Left lobe of liver (tissue), 2 donors: Measurements from ENCODE around the gene UGT1A7. TPM values are rescaled to one million over a fixed set of nuclear protein-coding genes. Genes with fewer than 3 reads are reported as not detected.
A peak's percentile ranks its signal among the peaks of the same experiment; 100 is the strongest.
"Not testable (repeated sequence)": the region's sequence is repeated elsewhere in the genome, so short reads cannot be mapped to it uniquely, and the experiment has no call there.

Experiments
- ATAC-seq: fragments of 200-7000 bp; cut with Tn5 transposase; one replicate; pipeline ENCODE4 v1.9.1; 2020; ENCODE audit warnings: mild to moderate bottlenecking, moderate library complexity
- DNase-seq: peaks from one replicate; pipeline ENCODE4 v3.0.0-alpha.2; 2020; ENCODE audit warnings: low spot score
- total RNA-seq: library from RNA; stranded (reverse); gene quantifications from one replicate; pipeline ENCODE4 v1.2.1, GENCODE V29; 2021
- donor health status: DM: no; HTN: no; CAD: no; lungs with moderate emphysema.
- donor health status: DM: no; HTN: yes; CAD: no.

UGT1A7 gene
- total RNA-seq, 1 donor from 2014 or later: 4.1 TPM

GRCh38 chr2:233679196-233679595, 2.5 kb upstream of the UGT1A7 start:
- DNase-seq: no peak
- no peak for ATAC-seq

- no peak for DNase-seq
- peak; percentile 41 for ATAC-seq
These were observed 1.2 kb upstream of the UGT1A7 start for GRCh38 chr2:233680361-233681045.

DNA sequence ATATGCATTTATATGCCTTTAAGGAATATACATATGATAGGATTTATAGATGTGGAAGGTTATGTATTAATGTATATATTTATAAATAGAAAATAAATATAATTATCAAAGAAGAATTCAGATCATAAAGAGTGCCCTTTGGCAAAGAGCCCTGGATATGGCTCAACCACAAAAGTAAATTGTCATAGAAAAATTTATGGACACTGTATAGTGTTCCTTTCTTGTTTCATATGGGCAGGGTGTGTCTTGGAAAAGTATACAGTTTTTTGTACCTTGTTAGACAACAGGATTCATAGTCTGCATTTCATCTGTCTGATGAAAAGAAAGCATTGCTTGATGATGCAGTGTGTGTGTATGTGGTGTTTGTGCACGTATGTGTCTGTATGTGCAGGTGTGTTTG, 2.9 kb downstream of the UGT1A7 start:
- no peak for DNase-seq
- ATAC-seq: no peak

DNA sequence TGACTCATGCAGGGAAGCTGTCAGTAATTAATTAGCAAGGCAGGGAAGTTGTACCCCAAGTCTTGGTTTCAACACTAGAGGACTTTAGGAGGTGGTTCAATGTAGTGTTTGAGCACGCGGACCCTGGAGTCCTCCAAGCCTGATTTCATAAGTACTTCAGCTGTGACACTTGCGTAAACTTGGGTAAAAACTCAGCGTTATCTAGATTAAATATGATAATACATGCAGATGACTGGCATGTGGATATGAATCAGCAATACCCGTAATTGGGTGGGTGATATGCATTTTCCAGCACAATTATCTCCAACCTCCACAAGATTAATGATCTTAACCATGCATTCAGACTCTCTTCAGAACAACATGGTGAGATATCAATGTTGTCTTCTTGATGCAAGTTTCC, 5.2 kb downstream of the UGT1A7 start:
- ATAC-seq (no peak), DNase-seq (no peak)

DNA sequence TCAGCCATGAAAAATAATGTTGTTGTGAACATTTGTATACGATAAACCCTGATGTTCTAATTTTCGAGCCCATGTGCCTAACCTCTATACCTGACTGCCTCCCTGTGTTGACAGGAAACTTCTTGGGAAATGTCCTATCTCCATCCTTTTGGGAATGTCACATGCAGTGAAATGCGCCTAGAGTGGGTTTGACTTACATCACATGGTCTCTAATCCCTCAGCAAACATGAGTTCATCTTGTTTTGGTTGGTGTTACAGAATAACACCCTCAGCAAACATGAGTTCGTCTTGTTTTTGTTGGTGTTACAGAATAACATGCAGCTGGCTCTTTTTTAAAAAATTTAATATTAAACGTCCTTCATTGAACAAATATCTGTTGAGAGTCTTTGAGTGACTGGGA, 6.6 kb downstream of the UGT1A7 start:
- ATAC-seq (no peak), DNase-seq (no peak)

DNA sequence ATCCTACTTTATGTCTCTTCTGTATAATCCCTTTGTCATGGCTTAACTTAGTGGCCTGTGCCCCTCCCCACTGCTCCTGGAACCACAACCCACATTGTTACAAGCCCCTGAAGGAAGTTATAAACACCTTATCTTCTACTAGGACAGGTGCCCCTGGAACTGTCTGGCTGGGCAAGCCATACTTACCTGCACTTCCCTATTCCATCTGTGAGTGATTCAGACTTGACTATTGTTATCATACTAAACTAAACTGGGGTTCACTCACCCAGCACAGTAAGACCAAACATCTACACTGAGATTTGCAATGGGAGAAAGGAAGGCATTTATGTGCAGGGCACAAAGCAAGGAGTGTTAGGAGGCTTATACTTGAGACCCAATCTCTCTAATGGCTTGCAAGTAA, 7.3 kb downstream of the UGT1A7 start:
- ATAC-seq (no peak), DNase-seq (no peak)

- no peak for DNase-seq
- ATAC-seq: no peak
These were observed 7.8 kb downstream of the UGT1A7 start for GRCh38 chr2:233689501-233689900.

DNA sequence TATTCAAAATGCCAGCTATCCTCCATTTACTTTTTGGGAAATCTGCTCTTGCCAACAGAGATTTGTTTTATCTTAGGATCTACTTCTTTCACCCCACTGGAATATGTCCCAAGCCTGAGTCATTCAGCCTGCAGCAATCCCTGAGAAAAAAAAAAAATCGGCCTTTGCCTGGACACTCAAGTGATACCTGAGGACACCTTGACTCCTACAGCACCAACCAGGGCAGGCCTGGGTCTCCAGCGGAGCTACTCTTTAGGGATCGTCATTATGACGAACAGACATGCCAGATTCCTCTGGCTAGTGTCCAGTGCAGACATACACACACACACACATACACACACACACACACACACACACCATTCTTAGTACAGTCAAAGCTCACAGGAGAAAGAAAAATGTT, 8.7 kb downstream of the UGT1A7 start:
- DNase-seq: no peak
- no peak for ATAC-seq

DNA sequence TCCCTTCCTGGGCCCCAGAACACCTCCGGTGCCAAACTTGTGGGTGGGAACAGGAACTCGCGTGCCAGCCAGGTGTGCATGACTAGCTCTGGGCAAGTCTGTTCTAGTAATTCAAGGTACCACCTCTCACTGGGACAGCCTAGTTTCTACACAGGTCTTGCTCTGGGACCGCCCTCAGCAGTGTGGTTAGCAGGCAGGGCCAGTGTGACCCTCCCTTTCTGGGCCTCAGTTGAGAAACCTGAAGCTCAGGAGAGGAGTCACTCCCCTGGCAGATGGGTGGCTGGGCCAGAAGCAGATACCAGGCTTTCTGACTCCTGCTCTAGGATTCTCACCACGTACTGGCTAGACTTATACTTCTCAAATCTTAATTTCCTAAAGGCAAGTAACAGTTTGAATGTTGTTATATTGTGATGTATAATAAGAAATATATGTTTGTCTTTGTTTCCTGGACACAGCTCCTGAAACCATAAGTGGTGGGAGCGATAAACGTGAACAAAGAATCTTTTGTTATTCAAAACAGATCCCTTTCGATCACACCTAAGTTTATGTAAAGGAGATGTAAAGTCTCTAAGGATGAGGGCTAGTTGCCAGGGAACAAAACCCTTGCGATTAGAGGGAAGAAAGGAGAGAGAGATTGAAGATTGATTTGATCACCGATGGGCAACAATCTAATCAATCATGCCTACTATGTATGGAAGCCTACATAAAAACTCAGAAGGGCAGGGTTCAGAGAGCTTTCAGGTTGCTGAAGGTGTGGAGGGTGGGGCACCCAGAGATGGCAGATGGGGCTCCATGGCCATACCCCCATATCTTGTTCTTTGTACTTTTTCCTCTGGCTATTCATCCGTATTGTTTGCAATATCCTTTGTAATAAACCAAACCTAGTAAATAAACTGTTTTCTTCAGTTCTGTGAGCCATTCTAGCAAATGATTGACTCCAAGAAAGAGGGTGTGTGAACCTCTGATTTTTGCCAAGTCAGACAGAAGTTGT, 10.0 kb downstream of the UGT1A7 start:
- DNase-seq: no peak
- ATAC-seq: no peak

DNA sequence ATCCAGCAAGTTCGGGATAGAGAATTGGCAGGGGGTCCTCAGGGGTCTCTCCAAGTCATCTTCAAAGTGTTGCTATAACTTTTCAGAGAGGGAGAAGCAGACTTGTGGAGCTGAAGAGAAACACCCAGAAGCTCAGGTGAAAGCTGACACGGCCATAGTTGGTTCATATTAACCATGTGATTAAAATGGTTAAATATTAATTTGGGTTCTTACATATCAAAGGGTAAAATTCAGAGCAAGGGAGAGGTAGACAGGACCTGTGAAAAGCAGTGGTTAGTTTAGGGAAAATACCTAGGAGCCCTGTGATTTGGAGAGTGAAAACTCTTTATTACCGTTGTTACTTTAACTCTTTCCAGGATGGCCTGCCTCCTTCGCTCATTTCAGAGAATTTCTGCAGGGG, 10.9 kb downstream of the UGT1A7 start, which contains the start of gene UGT1A6:
UGT1A6 (plus strand) TSS at position 243 of the 400 bp plus-strand sequence; CDS start at position 358, 115 bp downstream.
- peak; percentile 69 for ATAC-seq
- DNase-seq: no peak

GRCh38 chr2:233693963-233694362, 12.3 kb downstream of the UGT1A7 start:
- DNase-seq (peak; percentile 75), ATAC-seq (peak; percentile 75)

GRCh38 chr2:233698740-233699139, 17.0 kb downstream of the UGT1A7 start:
- no peak for ATAC-seq
- no peak for DNase-seq

DNA sequence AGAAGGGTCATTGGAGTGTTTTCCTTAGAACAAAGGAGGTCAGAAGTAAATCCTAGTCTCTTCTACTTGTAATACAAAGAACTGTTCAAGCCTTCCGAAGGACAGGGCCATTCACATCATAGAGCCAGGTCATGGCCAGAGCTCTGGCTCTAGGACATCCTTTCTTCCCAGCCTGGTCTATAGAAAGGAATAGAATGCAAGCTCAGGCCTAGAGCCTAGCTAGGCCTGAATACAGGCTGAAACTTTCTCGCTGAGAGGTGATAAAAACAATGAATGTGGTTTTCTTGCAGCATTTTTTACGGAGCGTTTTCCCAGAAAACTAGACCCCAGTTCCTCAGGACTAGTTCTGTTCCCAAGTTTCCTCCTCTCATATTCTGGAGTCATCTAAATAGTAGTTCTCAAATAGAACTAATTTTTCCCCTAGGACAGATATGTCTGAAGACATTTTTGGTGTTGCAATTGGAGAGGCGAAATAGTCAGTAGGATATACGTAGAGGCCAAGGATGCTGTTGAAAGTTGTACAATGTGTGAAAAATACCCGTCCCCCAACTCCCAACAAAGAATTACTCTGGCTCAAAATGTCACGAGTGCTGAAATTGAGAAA, 17.8 kb downstream of the UGT1A7 start:
- ATAC-seq (peak; percentile 35), DNase-seq (no peak)

DNA sequence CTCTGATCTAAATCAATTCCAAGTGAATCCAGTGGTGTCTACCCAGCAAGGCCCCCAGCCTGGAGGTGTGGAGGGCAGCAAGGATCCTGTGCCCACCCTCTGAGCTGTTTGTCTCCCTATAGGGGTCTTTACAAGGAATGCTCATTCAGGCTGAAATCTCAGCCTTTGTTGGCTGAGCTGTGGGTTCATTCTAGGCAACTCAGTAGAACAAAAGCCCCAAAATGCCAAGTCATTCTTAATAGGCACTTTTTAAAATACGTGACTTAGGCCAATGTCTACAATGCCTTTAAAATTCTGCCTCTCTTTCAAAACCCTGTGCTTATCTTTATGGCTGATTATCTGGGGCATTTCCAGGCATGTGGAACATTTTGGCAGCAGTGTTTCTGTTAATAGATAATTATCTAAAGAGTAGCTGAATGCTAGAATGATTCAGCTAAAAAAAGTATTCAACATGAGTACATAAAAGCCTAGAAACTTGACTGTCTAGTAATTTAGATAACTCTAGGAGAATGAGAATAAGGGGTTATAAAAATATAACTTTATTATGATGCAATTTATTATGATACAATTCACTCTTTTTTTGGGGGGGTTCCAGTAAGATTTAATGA, 18.4 kb downstream of the UGT1A7 start:
- ATAC-seq (peak; percentile 86), DNase-seq (peak; percentile 77)

- DNase-seq, ATAC-seq: not testable (repeated sequence)
These were observed 19.1 kb downstream of the UGT1A7 start for GRCh38 chr2:233700842-233701241.

DNA sequence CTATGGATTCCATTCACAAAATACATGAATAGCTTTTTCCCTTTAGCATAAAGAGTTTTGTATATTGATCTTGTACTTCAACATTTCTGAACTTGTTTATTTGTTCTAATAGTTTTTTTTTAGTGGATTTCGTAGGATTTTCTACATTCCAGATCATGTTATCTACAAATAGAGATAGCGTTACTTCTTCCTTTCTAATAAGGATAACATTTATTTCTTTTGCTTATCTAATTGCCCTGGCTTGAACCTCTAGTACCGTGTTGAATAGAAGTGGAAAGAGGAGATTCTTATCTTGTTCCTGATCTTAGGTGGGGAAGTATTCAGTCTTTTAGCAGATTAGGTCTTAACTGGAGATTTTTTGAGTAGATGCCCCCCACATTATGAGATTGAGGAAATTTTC, 20.5 kb downstream of the UGT1A7 start:
- DNase-seq: no peak

GRCh38 chr2:233705911-233706506, 24.3 kb downstream of the UGT1A7 start:
- ATAC-seq (peak; percentile 92), DNase-seq (peak; percentile 96)

More for the DNA sequence above, 20.5 kb downstream of the UGT1A7 start:
- no peak for ATAC-seq

- no peak for DNase-seq
- ATAC-seq: peak; percentile 7
These were observed 25.0 kb downstream of the UGT1A7 start for GRCh38 chr2:233706720-233707119.

DNA sequence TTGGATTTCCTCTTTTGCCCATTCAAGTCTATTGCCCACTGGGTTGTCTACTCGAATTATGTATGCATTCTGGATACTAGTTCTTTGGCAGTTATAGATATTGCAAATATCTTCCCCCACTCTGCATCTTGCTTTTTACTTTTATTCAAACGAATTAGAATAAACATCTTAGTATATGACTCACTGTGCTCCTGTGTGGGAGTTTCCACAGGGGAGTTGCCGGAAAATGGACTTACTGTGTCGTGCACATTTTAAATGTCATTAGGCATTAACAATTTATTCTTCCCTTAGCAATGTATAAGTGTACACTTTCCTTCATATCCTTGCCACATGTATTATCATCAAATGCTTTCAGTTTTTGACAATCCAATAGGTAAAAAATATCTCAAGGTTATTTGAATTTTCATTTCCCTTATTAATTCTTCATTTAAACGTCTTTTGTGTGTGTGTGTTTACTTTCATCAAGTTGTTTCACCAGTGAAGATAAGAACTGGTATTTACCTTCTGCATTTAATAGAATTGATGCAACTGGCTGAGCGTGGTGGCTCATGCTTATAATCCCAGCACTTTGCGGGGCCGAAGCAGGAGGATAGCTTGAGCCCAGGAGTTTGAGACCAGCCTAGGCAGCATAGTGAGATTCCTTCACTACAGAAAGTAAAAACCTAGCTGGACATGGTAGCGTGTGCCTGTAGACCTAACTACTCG, 26.4 kb downstream of the UGT1A7 start:
- no peak for ATAC-seq
- DNase-seq: no peak

GRCh38 chr2:233708942-233709341, 27.2 kb downstream of the UGT1A7 start:
- DNase-seq (no peak), ATAC-seq (no peak)
